ENCODE results near the gene GALNTL6.

GALNTL6 gene

GRCh38 chr4:172109466-172109865, 296.3 kb downstream of the GALNTL6 start:
- DNase-seq (ENCODE audit: low read depth in 2 of 2): no peak

GRCh38 chr4:172124656-172125308, 311.6 kb downstream of the GALNTL6 start:
- no peak for DNase-seq (ENCODE audit: low read depth in 2 of 2)

GRCh38 chr4:172125443-172125842, 312.2 kb downstream of the GALNTL6 start:
- no peak for DNase-seq (ENCODE audit: low read depth in 2 of 2)

GRCh38 chr4:172127168-172127567, 314.0 kb downstream of the GALNTL6 start:
- DNase-seq (ENCODE audit: low read depth in 2 of 2): no peak

- no peak for DNase-seq (ENCODE audit: low read depth in 2 of 2)
These were observed 316.4 kb downstream of the GALNTL6 start for GRCh38 chr4:172129593-172129992.

- DNase-seq (ENCODE audit: low read depth in 2 of 2): no peak
These were observed 321.3 kb downstream of the GALNTL6 start for GRCh38 chr4:172134521-172134920.

- DNase-seq (ENCODE audit: low read depth in 2 of 2): no peak
These were observed 327.8 kb downstream of the GALNTL6 start for GRCh38 chr4:172141025-172141424.

- DNase-seq (ENCODE audit: low read depth in 2 of 2): no peak
These were observed 329.1 kb downstream of the GALNTL6 start for GRCh38 chr4:172142281-172142741.

GRCh38 chr4:172143605-172144314, 330.6 kb downstream of the GALNTL6 start:
- DNase-seq (ENCODE audit: low read depth in 2 of 2): no peak

- DNase-seq (ENCODE audit: low read depth in 2 of 2): no peak
These were observed 334.5 kb downstream of the GALNTL6 start for GRCh38 chr4:172147687-172148086.

- DNase-seq (ENCODE audit: low read depth in 2 of 2): no peak
These were observed 336.1 kb downstream of the GALNTL6 start for GRCh38 chr4:172149329-172149728.

- DNase-seq (ENCODE audit: low read depth in 2 of 2): no peak
These were observed 339.1 kb downstream of the GALNTL6 start for GRCh38 chr4:172152284-172152683.

GRCh38 chr4:172153719-172154118, 340.5 kb downstream of the GALNTL6 start:
- no peak for DNase-seq (ENCODE audit: low read depth in 2 of 2)

- no peak for DNase-seq (ENCODE audit: low read depth in 2 of 2)
These were observed 342.7 kb downstream of the GALNTL6 start for GRCh38 chr4:172155838-172156345.

GRCh38 chr4:172157946-172158345, 344.7 kb downstream of the GALNTL6 start:
- DNase-seq (ENCODE audit: low read depth in 2 of 2): no peak

- no peak for DNase-seq (ENCODE audit: low read depth in 2 of 2)
These were observed 350.0 kb downstream of the GALNTL6 start for GRCh38 chr4:172163215-172163614.

GRCh38 chr4:172168888-172169287, 355.7 kb downstream of the GALNTL6 start:
- no peak for DNase-seq (ENCODE audit: low read depth in 2 of 2)

- no peak for DNase-seq (ENCODE audit: low read depth in 2 of 2)
These were observed 356.7 kb downstream of the GALNTL6 start for GRCh38 chr4:172169871-172170270.

GRCh38 chr4:172173206-172173605, 360.0 kb downstream of the GALNTL6 start:
- DNase-seq (ENCODE audit: low read depth in 2 of 2): no peak

- DNase-seq (ENCODE audit: low read depth in 2 of 2): no peak
These were observed 364.2 kb downstream of the GALNTL6 start for GRCh38 chr4:172177382-172177781.

- DNase-seq (ENCODE audit: low read depth in 2 of 2): no peak
These were observed 375.2 kb downstream of the GALNTL6 start for GRCh38 chr4:172188248-172188988.

- no peak for DNase-seq (ENCODE audit: low read depth in 2 of 2)
These were observed 389.4 kb downstream of the GALNTL6 start for GRCh38 chr4:172202480-172203076.

All from stimulated activated CD8-positive, alpha-beta memory T cell treated with anti-CD3 and anti-CD28 coated beads, Interleukin-15, amount 100 ng/mL, for 48 hours (primary cell).